ENCODE data around the gene ALCAM.

Gene ALCAM

GRCh38 chr3:105527949-105528348, 161.2 kb downstream of the ALCAM start:
- no peak for TF ChIP-seq CTCF (IDR thresholded peaks at IDR 0.05)

GRCh38 chr3:105528955-105529354, 162.2 kb downstream of the ALCAM start:
- TF ChIP-seq CTCF (IDR thresholded peaks at IDR 0.05), result no peak

- TF ChIP-seq CTCF (IDR thresholded peaks at IDR 0.05), result no peak
Observed at GRCh38 chr3:105529456-105529855, 162.7 kb downstream of the ALCAM start.

GRCh38 chr3:105532251-105532650, 165.5 kb downstream of the ALCAM start:
- TF ChIP-seq CTCF (IDR thresholded peaks at IDR 0.05), result no peak

GRCh38 chr3:105533960-105534359, 167.3 kb downstream of the ALCAM start:
- no peak for TF ChIP-seq CTCF (IDR thresholded peaks at IDR 0.05)

- no peak for TF ChIP-seq CTCF (IDR thresholded peaks at IDR 0.05)
Observed at GRCh38 chr3:105534491-105534890, 167.8 kb downstream of the ALCAM start.

GRCh38 chr3:105537371-105538080, 170.8 kb downstream of the ALCAM start:
- no peak for TF ChIP-seq CTCF (IDR thresholded peaks at IDR 0.05)

GRCh38 chr3:105538483-105538882, 171.8 kb downstream of the ALCAM start:
- TF ChIP-seq CTCF (IDR thresholded peaks at IDR 0.05), result no peak
